Stomach (tissue), 9 donors: ENCODE measurements around the gene SLU7. TPM values are rescaled to one million over a fixed set of nuclear protein-coding genes. Genes with fewer than 3 reads are reported as not detected.

ENCODE experiments used
- DNase-seq, 2 donors: peaks; one replicate each; pipeline versions ENCODE4 v3.0.0 to v3.0.0-alpha.2; 2013 to 2019
- H3K27ac ChIP-seq, 5 donors: fragments of 200-600 bp in 4 of 5; sonication (generic) in 4 of 5; one replicate each; pipeline ENCODE4 v1.5.1; 2013 to 2019; ENCODE audit warnings: mild to moderate bottlenecking in 1 of 5, moderate library complexity in 1 of 5
- H3K27me3 ChIP-seq, 3 donors: fragments of 200-600 bp; sonication (generic); one replicate each; pipeline ENCODE4 v1.5.1; 2017 to 2019; ENCODE audit warnings: mixed run types in 1 of 3
- H3K36me3 ChIP-seq, 4 donors: fragments of 200-600 bp; sonication (generic); 1 replicate in 3 of 4; 2 replicates in 1 of 4; pipeline ENCODE4 v1.5.1; 2016 to 2019
- H3K4me1 ChIP-seq, 4 donors: fragments of 200-600 bp; sonication (generic); one replicate each; pipeline ENCODE4 v1.5.1; 2016 to 2019
- H3K4me3 ChIP-seq, 4 donors: fragments of 200-600 bp; sonication (generic) in 3 of 4; one replicate each; pipeline ENCODE4 v1.5.1; 2016 to 2019; ENCODE audit warnings: mild to moderate bottlenecking in 1 of 4
- H3K9me3 ChIP-seq, 4 donors: fragments of 200-600 bp; sonication (generic); one replicate each; pipeline ENCODE4 v1.5.1; 2016 to 2019
- CTCF ChIP-seq, 7 experiments: fragments of 450-650 bp in 4 of 7; fragments of 200-600 bp in 3 of 7; sonication (generic) in 3 of 7; IDR thresholded peaks; one replicate each; pipeline ENCODE4 v1.5.1; 2016 to 2019; ENCODE audit warnings: antibody characterized with exemption in 7 of 7, control low read depth in 2 of 7, mild to moderate bottlenecking in 1 of 7
- EP300 ChIP-seq: sonication (generic); formaldehyde crosslinking; IDR thresholded peaks from one replicate; pipeline ENCODE4 v1.6.1; 2017; ENCODE audit warnings: antibody characterized with exemption
- POLR2A ChIP-seq, 4 donors: fragments of 450-650 bp; IDR thresholded peaks; one replicate each; pipeline ENCODE4 v1.6.1; 2016; ENCODE audit warnings: antibody characterized with exemption in 4 of 4, control low read depth in 2 of 4, mild to moderate bottlenecking in 1 of 4, moderate library complexity in 1 of 4
- POLR2AphosphoS5 ChIP-seq, 3 donors: sonication (generic); formaldehyde crosslinking; IDR thresholded peaks; one replicate each; pipeline ENCODE4 v1.6.1; 2016; ENCODE audit warnings: antibody characterized with exemption in 3 of 3
- WGBS, 5 donors: extraction: QIAGEN DNeasy Blood & Tissue Kit in 3 of 5; methylation state at CpG; one replicate each; pipeline versions ENCODE4 v1.1.5 to v1.1.7; 2013 to 2018; 5-methylcytosine and 5-hydroxymethylcytosine counted together
- intact Hi-C: fragments of 100-400 bp; cut with DNase I; formaldehyde crosslinking; loops from one replicate; pipeline ENCODE4 v1.15.1; 2023; ENCODE audit warnings: low total_unique reads
- polyA plus RNA-seq, 3 donors: library from polyadenylated mRNA; stranded (reverse); fragments of 200-250 nt; gene quantifications; one replicate each; pipeline ENCODE4 v1.2.3, GENCODE V29; 2013
- total RNA-seq, 5 donors: library from RNA; depleted of rRNA; stranded (reverse); fragments of >200 nt; gene quantifications; one replicate each; pipeline versions ENCODE4 v1.1.0 to v1.2.3, GENCODE V29; 2014 to 2016
- donor health status: healthy with polysubstance abuse.
- donor health status: Bipolar disorder and iron deficiency.
- donor health status: healthy.

Gene SLU7
- total and polyA plus RNA-seq, 8 donors, result 26.3 to 66.8 (median 31.3) TPM

GRCh38 chr5:160390787-160391696, 27.8 kb downstream of the SLU7 start:
- H3K36me3 ChIP-seq, result peaks cover 0 to 14% (median 0%) of the 10 kb centered on the region in 4 donors
- peaks cover 0 to 21% (median 2%) of the 10 kb centered on the region in 4 donors for H3K4me1 ChIP-seq
- no peaks in the 10 kb centered on the region for H3K27me3 ChIP-seq
- H3K27ac ChIP-seq, result no peak overlapping the region
- TF ChIP-seq CTCF (IDR thresholded peaks at IDR 0.05), result peak in 2 of 7 experiments; percentile 22 to 34
- TF ChIP-seq EP300, result no peak
- TF ChIP-seq POLR2A (IDR thresholded peaks at IDR 0.05), result no peak
- TF ChIP-seq POLR2AphosphoS5 (IDR thresholded peaks at IDR 0.05), result no peak
- intact Hi-C loops, result no loop called here
- no peak overlapping the region for H3K4me3 ChIP-seq
- H3K9me3 ChIP-seq, result peaks cover 0 to 20% (median 3%) of the 10 kb centered on the region in 4 donors
- WGBS, 5 donors, result 69 to 80% (median 74%) methylated on average over 8 of the region's 8 CpGs
- peak in 1 of 2 donors; percentile 44 for DNase-seq

GRCh38 chr5:160387445-160387844, 31.4 kb downstream of the SLU7 start:
- no peak overlapping the region for H3K4me3 ChIP-seq
- H3K4me1 ChIP-seq, result no peaks in the 10 kb centered on the region
- WGBS, 5 donors, result 93 to 100% (median 97%) methylated on average over 1 of the region's 1 CpG
- no peak overlapping the region for H3K27ac ChIP-seq
- intact Hi-C loops, result no loop called here
- peaks cover 0 to 20% (median 3%) of the 10 kb centered on the region in 4 donors for H3K9me3 ChIP-seq
- no peaks in the 10 kb centered on the region for H3K36me3 ChIP-seq
- TF ChIP-seq CTCF (IDR thresholded peaks at IDR 0.05) (no peak), POLR2AphosphoS5 (IDR thresholded peaks at IDR 0.05) (no peak), POLR2A (IDR thresholded peaks at IDR 0.05) (no peak), EP300 (no peak)
- no peaks in the 10 kb centered on the region for H3K27me3 ChIP-seq
- DNase-seq, result no peak

- no peak for TF ChIP-seq POLR2A (IDR thresholded peaks at IDR 0.05)
- TF ChIP-seq CTCF (IDR thresholded peaks at IDR 0.05), result no peak
- TF ChIP-seq EP300, result no peak
- TF ChIP-seq POLR2AphosphoS5 (IDR thresholded peaks at IDR 0.05), result no peak
- H3K4me1 ChIP-seq, result no peaks in the 10 kb centered on the region
- H3K36me3 ChIP-seq, result no peaks in the 10 kb centered on the region
- H3K9me3 ChIP-seq, result peaks cover 0 to 20% (median 3%) of the 10 kb centered on the region in 4 donors
- DNase-seq, result no peak
- H3K4me3 ChIP-seq, result no peak overlapping the region
- no peak overlapping the region for H3K27ac ChIP-seq
- no peaks in the 10 kb centered on the region for H3K27me3 ChIP-seq
- intact Hi-C loops, result no loop called here
Observed at GRCh38 chr5:160385496-160385895, 33.4 kb downstream of the SLU7 start.

GRCh38 chr5:160384681-160385080, 34.2 kb downstream of the SLU7 start:
- intact Hi-C loops, result no loop called here
- TF ChIP-seq POLR2A (IDR thresholded peaks at IDR 0.05) (no peak), EP300 (no peak), CTCF (IDR thresholded peaks at IDR 0.05) (no peak), POLR2AphosphoS5 (IDR thresholded peaks at IDR 0.05) (no peak)
- no peak for DNase-seq
- Histone ChIP-seq H3K27ac (no peak overlapping the region), H3K4me1 (no peaks in the 10 kb centered on the region), H3K36me3 (no peaks in the 10 kb centered on the region), H3K9me3 (peaks cover 0 to 20% (median 3%) of the 10 kb centered on the region in 4 donors), H3K27me3 (no peaks in the 10 kb centered on the region), H3K4me3 (no peak overlapping the region)
- WGBS, 5 donors, result 91 to 100% (median 94%) methylated on average over 1 of the region's 1 CpG
